Measurements from ENCODE around the gene AHNAK. TPM values are rescaled to one million over a fixed set of nuclear protein-coding genes. Genes with fewer than 3 reads are reported as not detected.

AHNAK gene
- total RNA-seq, 4 donors from 2014 or later: 1,348 to 2,181 (median 1,745) TPM

GRCh38 chr11:62514151-62514550 lies 32.5 kb downstream of the AHNAK start:
- Histone ChIP-seq H3K9me3 (no peaks in the 10 kb centered on the region), H3K4me1 (peaks cover 0 to 89% (median 5%) of the 10 kb centered on the region in 3 donors), H3K27me3 (no peaks in the 10 kb centered on the region), H3K4me3 (no peak overlapping the region), H3K36me3 (peaks cover 0 to 51% of the 10 kb centered on the region in 2 donors), H3K27ac (peak overlapping the region in 3 of 4 donors; percentile 14 to 85 (median 79))
- no peak for TF ChIP-seq POLR2AphosphoS5 (IDR thresholded peaks at IDR 0.05)
- no peak for TF ChIP-seq EP300 (IDR thresholded peaks at IDR 0.05)
- no peak for TF ChIP-seq POLR2A (IDR thresholded peaks at IDR 0.05)
- no peak for TF ChIP-seq CTCF (IDR thresholded peaks at IDR 0.05)
- 100% methylated on average over 1 of the region's 7 CpGs; no CpG with 5 or more reads in 1 of the 2 donors for WGBS, 2 donors (ENCODE audit: low coverage in 1 of 2)
- ATAC-seq: no peak

GRCh38 chr11:62513626-62514025 lies 33.0 kb downstream of the AHNAK start:
- Histone ChIP-seq H3K27me3 (no peaks in the 10 kb centered on the region), H3K27ac (peak overlapping the region in 3 of 4 donors; percentile 14 to 85 (median 79)), H3K4me3 (no peak overlapping the region), H3K36me3 (peaks cover 0 to 46% of the 10 kb centered on the region in 2 donors), H3K4me1 (peaks cover 0 to 89% (median 10%) of the 10 kb centered on the region in 3 donors), H3K9me3 (no peaks in the 10 kb centered on the region)
- ATAC-seq: no peak
- TF ChIP-seq POLR2A (IDR thresholded peaks at IDR 0.05) (no peak), POLR2AphosphoS5 (IDR thresholded peaks at IDR 0.05) (no peak), CTCF (IDR thresholded peaks at IDR 0.05) (no peak), EP300 (IDR thresholded peaks at IDR 0.05) (no peak)
- WGBS, 2 donors (ENCODE audit: low coverage in 1 of 2): 70 to 73% methylated on average over 5 to 6 of the region's 10 CpGs

GRCh38 chr11:62512961-62513360 lies 33.6 kb downstream of the AHNAK start:
- H3K9me3 ChIP-seq: no peaks in the 10 kb centered on the region
- TF ChIP-seq CTCF (IDR thresholded peaks at IDR 0.05) (no peak), POLR2AphosphoS5 (IDR thresholded peaks at IDR 0.05) (no peak), EP300 (IDR thresholded peaks at IDR 0.05) (no peak), POLR2A (IDR thresholded peaks at IDR 0.05) (no peak)
- no peak for ATAC-seq
- no peak overlapping the region for H3K4me3 ChIP-seq
- H3K27ac ChIP-seq: peak overlapping the region in 3 of 4 donors; percentile 49 to 85 (median 79)
- WGBS, 2 donors (ENCODE audit: low coverage in 1 of 2): 89% methylated on average over 1 of the region's 8 CpGs; no CpG with 5 or more reads in 1 of the 2 donors
- peaks cover 0 to 88% (median 13%) of the 10 kb centered on the region in 3 donors for H3K4me1 ChIP-seq
- H3K36me3 ChIP-seq: peaks cover 0 to 39% of the 10 kb centered on the region in 2 donors
- H3K27me3 ChIP-seq: no peaks in the 10 kb centered on the region

GRCh38 chr11:62508336-62509058 lies 38.1 kb downstream of the AHNAK start:
- peak; percentile 93 for ATAC-seq
- Histone ChIP-seq H3K27ac (peak overlapping the region; percentile 79 to 86 (median 85)), H3K4me1 (peaks cover 6 to 91% (median 37%) of the 10 kb centered on the region in 3 donors), H3K27me3 (no peaks in the 10 kb centered on the region), H3K9me3 (no peaks in the 10 kb centered on the region), H3K36me3 (no peaks in the 10 kb centered on the region), H3K4me3 (peak overlapping the region in 1 of 2 donors; percentile 15)
- TF ChIP-seq EP300 (IDR thresholded peaks at IDR 0.05): peak; percentile 9
- TF ChIP-seq POLR2A (IDR thresholded peaks at IDR 0.05): peak in 1 of 2 donors; percentile 16
- TF ChIP-seq CTCF (IDR thresholded peaks at IDR 0.05): peak in 3 of 4 experiments; percentile 68 to 78 (median 73)
- peak; percentile 85 for TF ChIP-seq POLR2AphosphoS5 (IDR thresholded peaks at IDR 0.05)
- 14 to 36% methylated on average over 9 to 18 of the region's 19 CpGs for WGBS, 2 donors (ENCODE audit: low coverage in 1 of 2)

- 18 to 25% methylated on average over 1 of the region's 1 CpG for WGBS, 2 donors (ENCODE audit: low coverage in 1 of 2)
- ATAC-seq: no peak
- H3K27ac ChIP-seq: peak overlapping the region in 3 of 4 donors; percentile 79 to 86 (median 85)
- H3K27me3 ChIP-seq: no peaks in the 10 kb centered on the region
- TF ChIP-seq POLR2A (IDR thresholded peaks at IDR 0.05) (no peak), CTCF (IDR thresholded peaks at IDR 0.05) (no peak), EP300 (IDR thresholded peaks at IDR 0.05) (no peak), POLR2AphosphoS5 (IDR thresholded peaks at IDR 0.05) (no peak)
- H3K36me3 ChIP-seq: no peaks in the 10 kb centered on the region
- H3K4me3 ChIP-seq: no peak overlapping the region
- H3K4me1 ChIP-seq: peaks cover 6 to 95% (median 40%) of the 10 kb centered on the region in 3 donors
- no peaks in the 10 kb centered on the region for H3K9me3 ChIP-seq
These were observed 39.5 kb downstream of the AHNAK start for GRCh38 chr11:62507125-62507422.

All from gastroesophageal sphincter (tissue), 4 donors.